HEK293 (cell line): ENCODE data around the gene MMP24.
A peak's percentile ranks its signal among the peaks of the same experiment; 100 is the strongest.

Source experiments
- CTCF ChIA-PET: fragments of 350-600 bp; formaldehyde crosslinking; extraction: SDS; loops from one replicate; lab custom pipeline; 2021; ENCODE audit warnings: antibody characterized with exemption; lab: Yijun Ruan, JAX
- POLR2A ChIA-PET: fragments of 300-600 bp; formaldehyde crosslinking; extraction: SDS; loops from one replicate; lab custom pipeline; 2020; ENCODE audit warnings: antibody characterized with exemption, inconsistent platforms; lab: Yijun Ruan, JAX
- H3K27ac ChIP-seq: fragments of 200-500 bp; sonication (Bioruptor generic); 2 replicates; pipeline ENCODE4 v1.5.1; 2014; ENCODE audit warnings: low read depth, low read length, control low read depth, inconsistent platforms; ENCODE audit errors: extremely low read depth
- H3K36me3 ChIP-seq, 2 experiments: fragments of 200-500 bp in 1 of 2; sonication (Bioruptor generic) in 1 of 2; 1 replicate in 1 of 2; 2 replicates in 1 of 2; pipeline ENCODE4 v1.5.1; 2014 to 2017; ENCODE audit warnings: inconsistent platforms in 2 of 2, low read length in 2 of 2; ENCODE audit not compliant: control insufficient read depth in 2 of 2, insufficient read depth in 1 of 2
- H3K4me1 ChIP-seq: fragments of 200-500 bp; sonication (Bioruptor generic); 2 replicates; pipeline ENCODE4 v1.5.1; 2014; ENCODE audit warnings: mild to moderate bottlenecking, low read length, inconsistent platforms; ENCODE audit not compliant: control insufficient read depth, insufficient read depth
- H3K4me3 ChIP-seq: 2 replicates; pipeline ENCODE4 v1.5.1; 2011; ENCODE audit warnings: low read depth, mild to moderate bottlenecking, control low read depth, low read length, moderate library complexity
- H3K9me3 ChIP-seq: fragments of 200-500 bp; sonication (Bioruptor generic); 2 replicates; pipeline ENCODE4 v1.5.1; 2014; ENCODE audit warnings: low read depth, low read length, inconsistent platforms; ENCODE audit not compliant: control insufficient read depth, insufficient read depth
- AEBP2 ChIP-seq: fragments of 450-650 bp; formaldehyde crosslinking; IDR thresholded peaks from 2 replicates; pipeline ENCODE4 v1.5.1; 2016; ENCODE audit warnings: missing biosample characterization, missing genetic modification characterization, borderline replicate concordance
- BCL11B ChIP-seq: fragments of 450-650 bp; formaldehyde crosslinking; IDR thresholded peaks from 2 replicates; pipeline ENCODE4 v1.5.1; 2016; ENCODE audit warnings: low read depth, missing biosample characterization, missing genetic modification characterization
- ELK4 ChIP-seq: IDR thresholded peaks from 2 replicates; pipeline ENCODE4 v1.6.1; 2011; ENCODE audit warnings: mild to moderate bottlenecking, low read depth, low read length, borderline replicate concordance
- GLI4 ChIP-seq: fragments of 450-650 bp; formaldehyde crosslinking; IDR thresholded peaks from 2 replicates; pipeline ENCODE4 v1.5.1; 2016; ENCODE audit warnings: missing biosample characterization, missing genetic modification characterization
- GLIS2 ChIP-seq: fragments of 450-650 bp; formaldehyde crosslinking; IDR thresholded peaks from 2 replicates; pipeline ENCODE4 v1.5.1; 2016; ENCODE audit warnings: missing biosample characterization, missing genetic modification characterization
- HOXC10 ChIP-seq: sonication (generic); formaldehyde crosslinking; IDR thresholded peaks from 2 replicates; pipeline ENCODE4 v1.8.1; 2023; ENCODE audit warnings: mild to moderate bottlenecking, missing genetic modification reagents
- KLF7 ChIP-seq: fragments of 450-650 bp; formaldehyde crosslinking; IDR thresholded peaks from 2 replicates; pipeline ENCODE4 v1.5.1; 2016; ENCODE audit warnings: missing biosample characterization, missing genetic modification characterization, borderline replicate concordance
- KLF9 ChIP-seq: fragments of 450-650 bp; formaldehyde crosslinking; IDR thresholded peaks from 2 replicates; pipeline ENCODE4 v1.5.1; 2016; ENCODE audit warnings: missing biosample characterization, missing genetic modification characterization, low read depth
- MYNN ChIP-seq: fragments of 450-650 bp; formaldehyde crosslinking; IDR thresholded peaks from 2 replicates; pipeline ENCODE4 v1.5.1; 2016; ENCODE audit warnings: missing biosample characterization, missing genetic modification characterization, borderline replicate concordance
- PRDM1 ChIP-seq: fragments of 450-650 bp; formaldehyde crosslinking; IDR thresholded peaks from 2 replicates; pipeline ENCODE4; 2016; ENCODE audit warnings: missing biosample characterization, missing genetic modification characterization
- SP7 ChIP-seq: fragments of 450-650 bp; formaldehyde crosslinking; IDR thresholded peaks from 2 replicates; pipeline ENCODE4 v1.5.1; 2016; ENCODE audit warnings: missing biosample characterization, missing genetic modification characterization
- TRIM28 ChIP-seq: IDR thresholded peaks from 2 replicates; pipeline ENCODE4 v1.6.1; 2011; ENCODE audit warnings: low read length, control low read depth, borderline replicate concordance
- ZBTB10 ChIP-seq: fragments of 450-650 bp; formaldehyde crosslinking; IDR thresholded peaks from 2 replicates; pipeline ENCODE4 v1.5.1; 2016; ENCODE audit warnings: missing biosample characterization, missing genetic modification characterization
- ZBTB26 ChIP-seq: fragments of 450-650 bp; formaldehyde crosslinking; optimal IDR thresholded peaks from 2 replicates; pipeline ENCODE3; 2016; ENCODE audit warnings: missing biosample characterization, mild to moderate bottlenecking, missing genetic modification characterization
- ZEB2 ChIP-seq: fragments of 450-650 bp; formaldehyde crosslinking; IDR thresholded peaks from 2 replicates; pipeline ENCODE4 v1.5.1; 2016; ENCODE audit warnings: missing biosample characterization, missing genetic modification characterization
- ZFP69B ChIP-seq: fragments of 450-650 bp; formaldehyde crosslinking; IDR thresholded peaks from 2 replicates; pipeline ENCODE4 v1.5.1; 2016; ENCODE audit warnings: missing biosample characterization, missing genetic modification characterization
- ZNF157 ChIP-seq: fragments of 450-650 bp; formaldehyde crosslinking; IDR thresholded peaks from 2 replicates; pipeline ENCODE4 v1.5.1; 2016; ENCODE audit warnings: missing biosample characterization, missing genetic modification characterization
- ZNF221 ChIP-seq: fragments of 450-650 bp; formaldehyde crosslinking; IDR thresholded peaks from 2 replicates; pipeline ENCODE4 v1.5.1; 2017; ENCODE audit warnings: missing biosample characterization, missing genetic modification characterization, borderline replicate concordance
- ZNF274 ChIP-seq, 2 experiments: fragments of 200-500 bp in 1 of 2; fragments of 450-650 bp in 1 of 2; sonication (Bioruptor generic) in 1 of 2; formaldehyde crosslinking in 1 of 2; IDR thresholded peaks; 2 replicates each; pipeline versions ENCODE4 v1.5.1 to v1.6.1; 2014 to 2016; ENCODE audit warnings: borderline replicate concordance in 1 of 2, inconsistent platforms in 1 of 2, low read length in 1 of 2, missing biosample characterization in 1 of 2, missing genetic modification characterization in 1 of 2
- ZNF280C ChIP-seq: fragments of 450-650 bp; formaldehyde crosslinking; IDR thresholded peaks from 2 replicates; pipeline ENCODE4 v1.5.1; 2016; ENCODE audit warnings: missing biosample characterization, missing genetic modification characterization
- ZNF292 ChIP-seq: fragments of 450-650 bp; formaldehyde crosslinking; IDR thresholded peaks from 2 replicates; pipeline ENCODE4 v1.5.1; 2016; ENCODE audit warnings: low read depth, missing biosample characterization, missing genetic modification characterization, borderline replicate concordance
- ZNF324 ChIP-seq: fragments of 450-650 bp; formaldehyde crosslinking; IDR thresholded peaks from 2 replicates; pipeline ENCODE4 v1.5.1; 2016; ENCODE audit warnings: missing biosample characterization, missing genetic modification characterization
- ZNF426 ChIP-seq: fragments of 450-650 bp; formaldehyde crosslinking; IDR thresholded peaks from 2 replicates; pipeline ENCODE4 v1.5.1; 2017; ENCODE audit warnings: missing biosample characterization, missing genetic modification characterization, mild to moderate bottlenecking, inconsistent platforms, moderate library complexity
- ZNF549 ChIP-seq: fragments of 450-650 bp; IDR thresholded peaks from 2 replicates; pipeline ENCODE4 v1.5.1; 2018; ENCODE audit warnings: missing biosample characterization, missing genetic modification characterization, mild to moderate bottlenecking, inconsistent platforms, moderate library complexity
- ZNF596 ChIP-seq: fragments of 450-650 bp; IDR thresholded peaks from 2 replicates; pipeline ENCODE4 v1.5.0; 2018; ENCODE audit warnings: missing biosample characterization, mild to moderate bottlenecking, missing genetic modification characterization, moderate library complexity
- ZNF639 ChIP-seq: fragments of 450-650 bp; formaldehyde crosslinking; IDR thresholded peaks from 2 replicates; pipeline ENCODE4 v1.5.1; 2016; ENCODE audit warnings: missing biosample characterization, missing genetic modification characterization

MMP24 gene

GRCh38 chr20:35226126-35226883 lies at the start of gene MMP24:
Gene MMP24 (plus strand): TSS chr20:35226690. CDS start chr20:35226739, 49 bp downstream.
- CTCF ChIA-PET, result interaction anchor here (0.7 to 1.6 kb wide), 4 partner anchors 10 to 81 kb away, joined by 3 to 6 read pairs (median 4); no protein-coding TSS in a partner anchor
- Histone ChIP-seq H3K36me3 (no peaks in the 10 kb centered on the region), H3K4me3 (peak within 1 kb of the TSS; percentile 16), H3K4me1 (no peaks in the 10 kb centered on the region), H3K9me3 (no peaks in the 10 kb centered on the region), H3K27ac (no peak within 1 kb of the TSS)
- POLR2A ChIA-PET, result no interaction called here
- TF ChIP-seq ZBTB10 (tag by site-specific recombination), result no peak
- TF ChIP-seq ZNF274 (IDR thresholded peaks at IDR 0.05; ENCODE audit: low read length), result no peak
- TF ChIP-seq ZNF274 (tag by site-specific recombination; IDR thresholded peaks at IDR 0.05; ENCODE audit: borderline replicate concordance), result no peak
- no peak for TF ChIP-seq HOXC10 (CRISPR knock-in tag)
- no peak for TF ChIP-seq ZNF596 (tag by site-specific recombination)
- peak; percentile 20 for TF ChIP-seq ZBTB26
- TF ChIP-seq KLF7 (tag by site-specific recombination), result no peak
- TF ChIP-seq GLIS2 (tag by site-specific recombination), result peak; percentile 46
- TF ChIP-seq ZFP69B (tag by site-specific recombination), result no peak
- TF ChIP-seq PRDM1 (tag by site-specific recombination), result no peak
- TF ChIP-seq ZNF221 (tag by site-specific recombination), result no peak
- no peak for TF ChIP-seq ZNF324 (tag by site-specific recombination)
- TF ChIP-seq ZNF426 (tag by site-specific recombination), result no peak
- TF ChIP-seq KLF9 (tag by site-specific recombination), result no peak
- TF ChIP-seq MYNN (tag by site-specific recombination), result no peak
- TF ChIP-seq ELK4, result no peak
- TF ChIP-seq ZNF292, result no peak
- no peak for TF ChIP-seq ZEB2 (tag by site-specific recombination)
- no peak for TF ChIP-seq ZNF157 (tag by site-specific recombination)
- TF ChIP-seq ZNF639 (tag by site-specific recombination), result no peak
- TF ChIP-seq AEBP2 (tag by site-specific recombination), result no peak
- no peak for TF ChIP-seq ZNF549
- no peak for TF ChIP-seq SP7 (tag by site-specific recombination)
- no peak for TF ChIP-seq ZNF280C (tag by site-specific recombination)
- no peak for TF ChIP-seq GLI4 (tag by site-specific recombination)
- no peak for TF ChIP-seq BCL11B
- TF ChIP-seq TRIM28, result no peak
